ENCODE results near the gene NTRK1.
A peak's percentile ranks its signal among the peaks of the same experiment; 100 is the strongest.

Gene NTRK1

DNA sequence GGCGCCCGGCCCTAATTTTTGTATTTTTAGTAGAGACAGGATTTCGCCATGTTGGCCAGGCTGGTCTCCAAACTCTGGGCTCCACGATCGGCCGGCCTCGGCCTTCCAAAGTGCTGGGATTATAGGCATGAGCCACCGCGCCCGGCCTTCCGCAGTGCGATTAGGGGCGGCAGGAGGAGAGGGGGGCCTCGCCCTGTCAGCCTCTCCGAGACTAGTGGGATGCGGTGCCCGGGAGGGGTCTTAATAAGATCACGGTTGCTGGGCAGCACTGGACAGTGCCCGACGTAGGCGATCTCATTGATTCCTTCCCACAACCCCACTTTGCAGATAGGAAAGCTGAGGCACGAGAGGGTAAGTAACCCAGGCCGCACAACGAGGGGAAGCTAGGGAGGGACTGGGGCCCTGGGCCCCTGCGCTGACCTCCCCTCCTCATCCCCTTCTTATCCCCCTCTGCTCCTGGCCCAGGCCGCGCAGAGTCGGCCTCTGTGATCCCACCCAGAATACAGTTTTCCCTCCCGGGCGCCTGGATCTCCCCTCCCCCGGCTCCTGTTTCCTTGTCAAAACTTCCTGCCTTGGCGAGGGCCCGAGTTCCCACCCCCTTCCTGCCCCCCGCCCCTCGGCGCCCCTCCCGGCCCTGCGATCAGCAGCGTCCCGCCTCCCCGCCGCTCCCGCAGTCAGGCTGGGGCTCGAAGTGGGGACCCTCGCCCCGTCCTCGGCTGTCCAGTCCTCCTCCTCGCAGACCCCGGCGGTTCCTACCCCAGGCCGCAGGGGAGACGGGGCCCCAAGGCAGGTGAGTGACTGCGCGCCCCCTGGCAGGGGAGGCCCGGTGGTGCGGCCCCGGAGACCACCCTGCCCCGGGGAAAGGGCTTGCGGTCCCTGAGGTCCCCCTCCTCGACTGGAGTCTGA, 32.6 kb downstream of the NTRK1 start, which contains the start of gene PEAR1:
Gene PEAR1, plus strand, starts transcription at position 671 of the 906 bp plus-strand sequence. CDS start 10,209 bp downstream, outside the sequence.
- Histone ChIP-seq H4K12ac (ENCODE audit: low read depth, low read length) (no peak within 1 kb of the TSS), H3K79me2 (ENCODE audit: control insufficient read depth, insufficient read depth, low read length, poor library complexity) (peaks cover 15% of the 10 kb centered on the region), H2AK5ac (ENCODE audit: low read length) (peak within 1 kb of the TSS; percentile 95), H3K14ac (ENCODE audit: low read length) (peak within 1 kb of the TSS; percentile 86), H3K4ac (ENCODE audit: low read depth, low read length) (peak within 1 kb of the TSS; percentile 60), H4K8ac (ENCODE audit: low read depth, low read length) (peak within 1 kb of the TSS; percentile 78), H3K79me1 (ENCODE audit: low read length) (peaks cover 45% of the 10 kb centered on the region), H3K27me3 (ENCODE audit: insufficient read depth, low read length) (no peaks in the 10 kb centered on the region), H3K23ac (ENCODE audit: low read length) (no peak within 1 kb of the TSS), H2BK12ac (ENCODE audit: low read length) (peak within 1 kb of the TSS; percentile 97), H3K4me3 (ENCODE audit: low read depth, low read length) (peak within 1 kb of the TSS; percentile 72), H3K9me3 (ENCODE audit: insufficient read depth, low read depth, low read length) (no peaks in the 10 kb centered on the region), H3K27ac (ENCODE audit: low read depth, low read length) (peak within 1 kb of the TSS; percentile 96), H2BK120ac (ENCODE audit: insufficient read depth, low read length, poor library complexity) (peak within 1 kb of the TSS; percentile 87), H3K4me1 (ENCODE audit: control insufficient read depth in 1 of 2, insufficient read depth in 2 of 2, low read length in 2 of 2) (peaks cover 42 to 46% of the 10 kb centered on the region in 2 experiments), H3K9ac (ENCODE audit: low read length) (peak within 1 kb of the TSS; percentile 54), H3K18ac (ENCODE audit: low read length) (peak within 1 kb of the TSS; percentile 86), H2AFZ (ENCODE audit: insufficient read depth, low read length, poor library complexity) (peak within 1 kb of the TSS; percentile 30), H3K4me2 (ENCODE audit: low read length) (peak within 1 kb of the TSS; percentile 58), H4K91ac (ENCODE audit: low read depth, low read length) (peak within 1 kb of the TSS; percentile 95), H3K36me3 (ENCODE audit: control insufficient read depth in 1 of 2, insufficient read depth in 2 of 2, low read length in 2 of 2) (no peaks in the 10 kb centered on the region), H2BK5ac (ENCODE audit: low read depth, low read length, poor library complexity) (peak within 1 kb of the TSS; percentile 96)
- no CpG with 5 or more reads among the region's 60 CpGs for WGBS (ENCODE audit: extremely low coverage, insufficient coverage, insufficient read length)
- DNase-seq = no peak

DNA sequence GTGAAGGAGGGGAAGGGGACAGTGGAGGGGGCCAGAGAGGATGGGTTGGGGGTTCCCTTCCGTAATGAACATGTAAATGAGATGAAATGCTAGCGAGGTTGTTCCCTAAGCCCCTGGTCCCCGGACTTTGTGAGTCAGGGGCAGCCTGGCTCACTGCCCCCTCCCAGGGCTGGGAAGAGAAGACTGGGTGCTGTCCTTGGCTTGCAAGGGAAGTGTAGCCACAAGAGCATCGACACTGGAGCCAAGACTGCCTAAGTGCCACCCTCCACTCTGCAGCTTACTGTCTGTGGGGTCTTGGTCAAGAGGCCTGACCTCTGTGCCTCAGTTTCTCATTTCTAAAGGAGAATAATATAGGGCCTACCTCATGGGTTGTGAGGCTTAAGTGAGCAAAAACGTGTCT, 33.3 kb downstream of the NTRK1 start:
- Histone ChIP-seq H2BK12ac (ENCODE audit: low read length) (peak overlapping the region; percentile 47), H3K27me3 (ENCODE audit: insufficient read depth, low read length) (no peaks in the 10 kb centered on the region), H3K4ac (ENCODE audit: low read depth, low read length) (no peak overlapping the region), H3K4me1 (ENCODE audit: control insufficient read depth in 1 of 2, insufficient read depth in 2 of 2, low read length in 2 of 2) (peaks cover 45 to 49% of the 10 kb centered on the region in 2 experiments), H3K9ac (ENCODE audit: low read length) (peak overlapping the region; percentile 54), H2AFZ (ENCODE audit: insufficient read depth, low read length, poor library complexity) (no peak overlapping the region), H2BK5ac (ENCODE audit: low read depth, low read length, poor library complexity) (peak overlapping the region; percentile 96), H3K27ac (ENCODE audit: low read depth, low read length) (peak overlapping the region; percentile 96), H3K14ac (ENCODE audit: low read length) (peak overlapping the region; percentile 79), H3K36me3 (ENCODE audit: control insufficient read depth in 1 of 2, insufficient read depth in 2 of 2, low read length in 2 of 2) (no peaks in the 10 kb centered on the region), H2AK5ac (ENCODE audit: low read length) (no peak overlapping the region), H3K23ac (ENCODE audit: low read length) (no peak overlapping the region), H2BK120ac (ENCODE audit: insufficient read depth, low read length, poor library complexity) (peak overlapping the region; percentile 6), H3K4me2 (ENCODE audit: low read length) (peak overlapping the region; percentile 58), H4K91ac (ENCODE audit: low read depth, low read length) (peak overlapping the region; percentile 82), H3K9me3 (ENCODE audit: insufficient read depth, low read depth, low read length) (no peaks in the 10 kb centered on the region), H3K4me3 (ENCODE audit: low read depth, low read length) (peak overlapping the region; percentile 72), H3K18ac (ENCODE audit: low read length) (peak overlapping the region; percentile 72), H4K12ac (ENCODE audit: low read depth, low read length) (no peak overlapping the region), H4K8ac (ENCODE audit: low read depth, low read length) (peak overlapping the region; percentile 69), H3K79me2 (ENCODE audit: control insufficient read depth, insufficient read depth, low read length, poor library complexity) (peaks cover 15% of the 10 kb centered on the region), H3K79me1 (ENCODE audit: low read length) (peaks cover 48% of the 10 kb centered on the region)
- no peak for DNase-seq
- WGBS (ENCODE audit: extremely low coverage, insufficient coverage, insufficient read length) = no CpG with 5 or more reads among the region's 5 CpGs

DNA sequence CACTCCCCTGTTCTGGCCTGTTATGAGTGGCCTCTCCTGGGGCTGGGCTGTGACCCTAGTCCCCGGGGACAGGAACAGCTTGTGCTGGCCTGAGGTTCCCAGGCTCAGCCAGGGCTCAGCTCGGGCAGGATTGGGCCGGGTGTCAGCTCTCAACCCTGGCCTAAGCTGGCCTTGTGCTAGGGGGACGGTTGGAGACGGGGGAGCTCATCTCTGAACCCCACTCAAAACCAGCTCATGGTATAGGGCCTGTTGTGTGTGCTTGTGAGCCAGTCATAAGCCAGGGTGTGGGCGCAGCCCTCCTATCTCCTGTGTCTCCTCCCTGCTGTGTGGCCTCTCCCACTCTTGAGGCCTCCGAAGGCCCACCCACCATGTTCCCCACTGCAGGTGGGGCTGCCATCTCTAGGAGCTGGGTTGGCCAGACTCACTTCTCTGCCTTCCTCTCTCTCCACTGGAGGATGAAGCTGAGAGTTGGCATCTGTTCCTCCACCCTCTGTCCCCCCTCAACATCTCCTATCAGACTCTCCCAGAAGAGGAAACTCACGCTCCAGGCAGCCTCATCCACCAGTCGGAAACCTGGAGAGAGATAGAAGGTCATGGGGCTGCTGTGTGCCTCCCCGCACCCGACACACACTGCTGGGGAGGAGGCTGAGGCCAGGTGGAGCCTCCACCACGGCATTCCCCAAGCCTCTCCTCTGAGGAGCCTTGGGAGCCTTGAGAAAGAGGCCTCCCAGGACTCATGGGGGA, 34.2 kb downstream of the NTRK1 start:
- Histone ChIP-seq H3K4me3 (ENCODE audit: low read depth, low read length) (no peak overlapping the region), H3K79me2 (ENCODE audit: control insufficient read depth, insufficient read depth, low read length, poor library complexity) (peaks cover 15% of the 10 kb centered on the region), H3K14ac (ENCODE audit: low read length) (peak overlapping the region; percentile 86), H3K79me1 (ENCODE audit: low read length) (peaks cover 48% of the 10 kb centered on the region), H3K36me3 (ENCODE audit: control insufficient read depth in 1 of 2, insufficient read depth in 2 of 2, low read length in 2 of 2) (no peaks in the 10 kb centered on the region), H3K9ac (ENCODE audit: low read length) (no peak overlapping the region), H4K91ac (ENCODE audit: low read depth, low read length) (peak overlapping the region; percentile 95), H2BK5ac (ENCODE audit: low read depth, low read length, poor library complexity) (peak overlapping the region; percentile 96), H3K4me2 (ENCODE audit: low read length) (peak overlapping the region; percentile 58), H2AK5ac (ENCODE audit: low read length) (peak overlapping the region; percentile 95), H2BK120ac (ENCODE audit: insufficient read depth, low read length, poor library complexity) (peak overlapping the region; percentile 87), H3K9me3 (ENCODE audit: insufficient read depth, low read depth, low read length) (no peaks in the 10 kb centered on the region), H4K8ac (ENCODE audit: low read depth, low read length) (peak overlapping the region; percentile 78), H4K12ac (ENCODE audit: low read depth, low read length) (peak overlapping the region; percentile 20), H3K23ac (ENCODE audit: low read length) (no peak overlapping the region), H3K4me1 (ENCODE audit: control insufficient read depth in 1 of 2, insufficient read depth in 2 of 2, low read length in 2 of 2) (peaks cover 45 to 49% of the 10 kb centered on the region in 2 experiments), H3K18ac (ENCODE audit: low read length) (peak overlapping the region; percentile 86), H3K4ac (ENCODE audit: low read depth, low read length) (peak overlapping the region; percentile 56), H2BK12ac (ENCODE audit: low read length) (peak overlapping the region; percentile 97), H3K27me3 (ENCODE audit: insufficient read depth, low read length) (no peaks in the 10 kb centered on the region), H3K27ac (ENCODE audit: low read depth, low read length) (peak overlapping the region; percentile 96), H2AFZ (ENCODE audit: insufficient read depth, low read length, poor library complexity) (peak overlapping the region; percentile 13)
- DNase-seq = no peak
- WGBS (ENCODE audit: extremely low coverage, insufficient coverage, insufficient read length) = no CpG with 5 or more reads among the region's 12 CpGs

DNA sequence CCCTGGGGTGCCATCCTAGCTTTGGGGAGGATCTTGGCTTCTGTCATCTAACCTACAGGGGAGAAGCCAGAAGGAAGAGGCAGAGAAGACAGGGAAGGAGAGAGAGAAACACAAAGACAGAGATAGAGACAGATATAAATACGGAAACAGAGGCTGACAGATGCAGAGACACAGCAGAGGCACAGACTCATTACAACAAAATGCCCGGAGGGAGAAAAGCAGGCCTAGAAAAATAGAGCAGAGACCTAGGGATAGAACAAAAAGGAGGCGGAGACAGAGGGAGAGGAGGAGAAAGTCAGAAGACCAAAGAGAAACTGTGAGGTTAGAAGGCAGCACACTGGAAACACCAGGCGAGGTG, 34.8 kb downstream of the NTRK1 start:
- Histone ChIP-seq H3K4me3 (ENCODE audit: low read depth, low read length) (no peak overlapping the region), H3K27ac (ENCODE audit: low read depth, low read length) (peak overlapping the region; percentile 96), H3K9ac (ENCODE audit: low read length) (no peak overlapping the region), H3K23ac (ENCODE audit: low read length) (no peak overlapping the region), H3K14ac (ENCODE audit: low read length) (peak overlapping the region; percentile 86), H2BK5ac (ENCODE audit: low read depth, low read length, poor library complexity) (peak overlapping the region; percentile 96), H4K91ac (ENCODE audit: low read depth, low read length) (peak overlapping the region; percentile 95), H2BK12ac (ENCODE audit: low read length) (peak overlapping the region; percentile 97), H2BK120ac (ENCODE audit: insufficient read depth, low read length, poor library complexity) (peak overlapping the region; percentile 87), H3K9me3 (ENCODE audit: insufficient read depth, low read depth, low read length) (no peaks in the 10 kb centered on the region), H2AFZ (ENCODE audit: insufficient read depth, low read length, poor library complexity) (peak overlapping the region; percentile 13), H3K4me1 (ENCODE audit: control insufficient read depth in 1 of 2, insufficient read depth in 2 of 2, low read length in 2 of 2) (peaks cover 45 to 49% of the 10 kb centered on the region in 2 experiments), H3K79me2 (ENCODE audit: control insufficient read depth, insufficient read depth, low read length, poor library complexity) (peaks cover 15% of the 10 kb centered on the region), H3K36me3 (ENCODE audit: control insufficient read depth in 1 of 2, insufficient read depth in 2 of 2, low read length in 2 of 2) (no peaks in the 10 kb centered on the region), H2AK5ac (ENCODE audit: low read length) (peak overlapping the region; percentile 95), H3K27me3 (ENCODE audit: insufficient read depth, low read length) (no peaks in the 10 kb centered on the region), H4K12ac (ENCODE audit: low read depth, low read length) (peak overlapping the region; percentile 20), H3K79me1 (ENCODE audit: low read length) (peaks cover 48% of the 10 kb centered on the region), H3K18ac (ENCODE audit: low read length) (peak overlapping the region; percentile 86), H3K4ac (ENCODE audit: low read depth, low read length) (peak overlapping the region; percentile 56), H3K4me2 (ENCODE audit: low read length) (peak overlapping the region; percentile 58), H4K8ac (ENCODE audit: low read depth, low read length) (peak overlapping the region; percentile 78)
- WGBS (ENCODE audit: extremely low coverage, insufficient coverage, insufficient read length) = no CpG with 5 or more reads among the region's 4 CpGs
- DNase-seq = peak; percentile 33 to 77
